OCI-LY3 (cell line): ENCODE measurements around the gene GPATCH1.

ENCODE experiments used
- H2AFZ ChIP-seq: fragments of 200-600, 300-600 bp; shearing (Covaris generic); 2 replicates; pipeline ENCODE4 v1.6.0; 2014; ENCODE audit warnings: antibody characterized with exemption, low read depth, low read length
- H3K27ac ChIP-seq: fragments of 200-600, 300-600 bp; sonication (generic); 2 replicates; pipeline ENCODE4 v1.5.1; 2014; ENCODE audit warnings: mild to moderate bottlenecking, low read length, moderate library complexity, mixed read lengths
- H3K27me3 ChIP-seq: fragments of 200-600, 300-600 bp; sonication (generic); 2 replicates; pipeline ENCODE4 v1.6.1; 2014; ENCODE audit warnings: low read depth, low read length, mixed read lengths
- H3K36me3 ChIP-seq: fragments of 200-600, 300-600 bp; sonication (generic); replicated peaks from 2 replicates; pipeline ENCODE3; 2014; ENCODE audit warnings: low read depth, low read length, mixed read lengths
- H3K4me1 ChIP-seq: fragments of 300-600, 200-600 bp; sonication (generic); 2 replicates; pipeline ENCODE4 v1.6.1; 2014; ENCODE audit warnings: low read length, mixed read lengths
- H3K4me2 ChIP-seq: fragments of 200-600, 300-600 bp; sonication (generic); 2 replicates; pipeline ENCODE4 v1.6.1; 2014; ENCODE audit warnings: low read length, mixed read lengths
- H3K4me3 ChIP-seq: fragments of 300-600, 200-600 bp; sonication (generic); 2 replicates; pipeline ENCODE4 v1.5.1; 2014; ENCODE audit warnings: antibody characterized with exemption, mild to moderate bottlenecking, low read length, moderate library complexity
- H3K79me2 ChIP-seq: fragments of 300-600, 200-600 bp; shearing (Covaris generic); 2 replicates; pipeline ENCODE4 v1.6.1; 2014; ENCODE audit warnings: mild to moderate bottlenecking, low read length, mixed read lengths
- H3K9ac ChIP-seq: fragments of 300-600, 200-600 bp; shearing (Covaris generic); 2 replicates; pipeline ENCODE4 v1.6.0; 2014; ENCODE audit warnings: mild to moderate bottlenecking, low read length, moderate library complexity
- H3K9me3 ChIP-seq: fragments of 200-600, 300-600 bp; shearing (Covaris generic); 2 replicates; pipeline ENCODE4 v1.6.1; 2014; ENCODE audit warnings: low read length, mixed read lengths; ENCODE audit not compliant: insufficient read depth
- H4K20me1 ChIP-seq: fragments of 200-600, 300-600 bp; sonication (generic); 2 replicates; pipeline ENCODE4 v1.6.1; 2016; ENCODE audit warnings: low read length, mixed read lengths; ENCODE audit not compliant: insufficient read depth
- CTCF ChIP-seq: fragments of 200-600, 300-600 bp; sonication (generic); IDR thresholded peaks from 2 replicates; pipeline ENCODE4 v1.5.1; 2014; ENCODE audit warnings: antibody characterized with exemption, low read length, low read depth
- EZH2phosphoT487 ChIP-seq: fragments of 200-600 bp; shearing (Covaris generic); IDR thresholded peaks from 2 replicates; pipeline ENCODE4 v1.6.1; 2018; ENCODE audit warnings: antibody characterized with exemption, mixed run types, low read depth

GPATCH1 gene

GRCh38 chr19:33110137-33110910 is 29.3 kb downstream of the GPATCH1 start:
- Histone ChIP-seq H3K4me2 (no peak overlapping the region), H3K79me2 (no peaks in the 10 kb centered on the region), H2AFZ (no peak overlapping the region), H3K27ac (no peak overlapping the region), H3K9me3 (no peaks in the 10 kb centered on the region), H3K4me3 (no peak overlapping the region), H3K4me1 (no peaks in the 10 kb centered on the region), H4K20me1 (no peaks in the 10 kb centered on the region), H3K27me3 (no peaks in the 10 kb centered on the region), H3K9ac (no peak overlapping the region), H3K36me3 (peaks cover 30% of the 10 kb centered on the region)
- TF ChIP-seq CTCF: no peak
- no peak for TF ChIP-seq EZH2phosphoT487

GRCh38 chr19:33111587-33111986 is 30.6 kb downstream of the GPATCH1 start:
- Histone ChIP-seq H3K4me3 (no peak overlapping the region), H3K36me3 (peaks cover 33% of the 10 kb centered on the region), H4K20me1 (no peaks in the 10 kb centered on the region), H3K79me2 (no peaks in the 10 kb centered on the region), H3K4me2 (no peak overlapping the region), H3K9me3 (no peaks in the 10 kb centered on the region), H3K27me3 (no peaks in the 10 kb centered on the region), H2AFZ (no peak overlapping the region), H3K9ac (no peak overlapping the region), H3K4me1 (no peaks in the 10 kb centered on the region), H3K27ac (no peak overlapping the region)
- TF ChIP-seq CTCF: no peak
- TF ChIP-seq EZH2phosphoT487: no peak

GRCh38 chr19:33114312-33114711 is 33.3 kb downstream of the GPATCH1 start:
- no peaks in the 10 kb centered on the region for H3K4me1 ChIP-seq
- no peak overlapping the region for H3K4me3 ChIP-seq
- H3K9ac ChIP-seq: no peak overlapping the region
- H3K4me2 ChIP-seq: no peak overlapping the region
- H3K27me3 ChIP-seq: no peaks in the 10 kb centered on the region
- TF ChIP-seq EZH2phosphoT487 (no peak), CTCF (no peak)
- no peaks in the 10 kb centered on the region for H3K79me2 ChIP-seq
- H3K36me3 ChIP-seq: peaks cover 41% of the 10 kb centered on the region
- no peak overlapping the region for H3K27ac ChIP-seq
- H3K9me3 ChIP-seq: no peaks in the 10 kb centered on the region
- no peaks in the 10 kb centered on the region for H4K20me1 ChIP-seq
- H2AFZ ChIP-seq: no peak overlapping the region

- Histone ChIP-seq H3K9me3 (no peaks in the 10 kb centered on the region), H3K27me3 (no peaks in the 10 kb centered on the region), H3K27ac (no peak overlapping the region), H3K4me1 (no peaks in the 10 kb centered on the region), H3K4me2 (no peak overlapping the region), H2AFZ (no peak overlapping the region), H4K20me1 (no peaks in the 10 kb centered on the region), H3K36me3 (peaks cover 28% of the 10 kb centered on the region), H3K9ac (no peak overlapping the region), H3K79me2 (no peaks in the 10 kb centered on the region), H3K4me3 (no peak overlapping the region)
- TF ChIP-seq EZH2phosphoT487 (no peak), CTCF (no peak)
These were observed 36.5 kb downstream of the GPATCH1 start for GRCh38 chr19:33117501-33117900.
